ENCODE results near the gene RCOR1.

GRCh38 chr14:102750376-102750775 lies 157.9 kb downstream of the RCOR1 start:
- TF ChIP-seq POLR2A (IDR thresholded peaks at IDR 0.05; ENCODE audit: low read length), result no peak
- TF ChIP-seq CTCF (IDR thresholded peaks at IDR 0.05), result no peak
- no peak for TF ChIP-seq CHD2 (IDR thresholded peaks at IDR 0.05; ENCODE audit: low read length, partially characterized antibody)
- no peak for TF ChIP-seq NR3C1 (IDR thresholded peaks at IDR 0.05)
- no peak for TF ChIP-seq PBX3 (IDR thresholded peaks at IDR 0.05)
- no peak for TF ChIP-seq BHLHE40 (IDR thresholded peaks at IDR 0.05; ENCODE audit: low read depth, low read length)
- no peak for TF ChIP-seq ZFP36 (IDR thresholded peaks at IDR 0.05; ENCODE audit: borderline replicate concordance, partially characterized antibody)
- no peak for TF ChIP-seq JUN (IDR thresholded peaks at IDR 0.05)
- no peak for TF ChIP-seq HOXA7 (CRISPR knock-in tag; IDR thresholded peaks at IDR 0.05)
- TF ChIP-seq ELK1 (IDR thresholded peaks at IDR 0.05; ENCODE audit: low read depth, low read length), result no peak
- no peak for TF ChIP-seq RFX5 (IDR thresholded peaks at IDR 0.05)
- TF ChIP-seq HDAC2 (IDR thresholded peaks at IDR 0.05), result no peak
- no peak for TF ChIP-seq MYC (IDR thresholded peaks at IDR 0.05; ENCODE audit: borderline replicate concordance, low read length)
- TF ChIP-seq USF2 (IDR thresholded peaks at IDR 0.05), result no peak

Data from A549 (cell line).